Measurements from ENCODE around the gene U2SURP.

GRCh38 chr3:143001369-143002082, at the start of gene U2SURP:
- TF ChIP-seq CTCF (conservative IDR thresholded peaks at IDR 0.05 in 1 of 2, IDR thresholded peaks at IDR 0.05 in 1 of 2; ENCODE audit: extremely low read depth in 1 of 2, insufficient read depth in 1 of 2, low read depth in 1 of 2, low read length in 2 of 2) (no peak), EZH2 (IDR thresholded peaks at IDR 0.05; ENCODE audit: borderline replicate concordance, low read length) (no peak)
